CD4-positive, alpha-beta memory T cell (primary cell): ENCODE data around the gene ADAMTS19. TPM values are rescaled to one million over a fixed set of nuclear protein-coding genes. Genes with fewer than 3 reads are reported as not detected.
A peak's percentile ranks its signal among the peaks of the same experiment; 100 is the strongest.

Experiments used
- CTCF ChIA-PET: fragments of 350-600 bp; sonication (Branson Sonifier 250); formaldehyde crosslinking; loops from one replicate; lab custom pipeline; 2021; ENCODE audit warnings: inconsistent platforms; ENCODE audit not compliant: partially characterized antibody; lab: Charles Lee
- POLR2A ChIA-PET: fragments of 350-600 bp; sonication (Branson Sonifier 250); formaldehyde crosslinking; loops from one replicate; lab custom pipeline; 2021; ENCODE audit not compliant: partially characterized antibody; lab: Charles Lee
- DNase-seq, 5 donors: peaks; one replicate each; pipeline versions ENCODE4 v3.0.0 to v3.0.0-alpha.2; 2020 to 2022; ENCODE audit warnings: mixed read lengths in 1 of 5
- H3K27ac ChIP-seq: one replicate; pipeline ENCODE4 v1.7.0; 2013; ENCODE audit warnings: low read depth, low read length
- H3K27me3 ChIP-seq: 2 replicates; pipeline ENCODE4 v1.7.0; 2013; ENCODE audit warnings: mild to moderate bottlenecking, low read length, moderate library complexity; ENCODE audit not compliant: insufficient read depth
- H3K36me3 ChIP-seq: 2 replicates; pipeline ENCODE4 v1.7.0; 2013; ENCODE audit warnings: mild to moderate bottlenecking, low read length, moderate library complexity; ENCODE audit not compliant: insufficient read depth
- H3K4me1 ChIP-seq: 2 replicates; pipeline ENCODE4 v1.7.0; 2013; ENCODE audit warnings: mild to moderate bottlenecking, low read length, moderate library complexity; ENCODE audit not compliant: insufficient read depth
- H3K4me3 ChIP-seq, 2 donors: one replicate each; pipeline ENCODE4 v1.7.0; 2013; ENCODE audit warnings: low read length in 2 of 2, mild to moderate bottlenecking in 1 of 2
- H3K9me3 ChIP-seq, 2 donors: one replicate each; pipeline ENCODE4 v1.7.0; 2013; ENCODE audit warnings: low read length in 2 of 2, control low read depth in 1 of 2; ENCODE audit not compliant: control insufficient read depth in 1 of 2
- H3K27ac Mint-ChIP-seq, 7 donors: one replicate each; pipeline ENCODE4 v1.8.0; 2020 to 2021; ENCODE audit warnings: mixed read lengths in 7 of 7, mild to moderate bottlenecking in 6 of 7, inconsistent platforms in 3 of 7, moderate library complexity in 3 of 7
- H3K27me3 Mint-ChIP-seq, 2 donors: one replicate each; pipeline ENCODE4 v1.8.0; 2020 to 2021; ENCODE audit warnings: mixed read lengths in 2 of 2
- H3K36me3 Mint-ChIP-seq, 2 donors: one replicate each; pipeline ENCODE4 v1.8.0; 2020 to 2021; ENCODE audit warnings: mixed read lengths in 2 of 2, inconsistent platforms in 1 of 2, mild to moderate bottlenecking in 1 of 2
- H3K4me1 Mint-ChIP-seq, 4 donors: one replicate each; pipeline ENCODE4 v1.8.0; 2020 to 2021; ENCODE audit warnings: mixed read lengths in 4 of 4, mild to moderate bottlenecking in 1 of 4
- H3K4me3 Mint-ChIP-seq, 8 donors: one replicate each; pipeline ENCODE4 v1.8.0; 2020 to 2021; ENCODE audit warnings: mixed read lengths in 8 of 8, mild to moderate bottlenecking in 7 of 8, moderate library complexity in 6 of 8, inconsistent platforms in 3 of 8
- H3K9me3 Mint-ChIP-seq, 8 donors: one replicate each; pipeline ENCODE4 v1.8.0; 2020 to 2021; ENCODE audit warnings: mixed read lengths in 8 of 8, mild to moderate bottlenecking in 5 of 8, inconsistent platforms in 3 of 8, moderate library complexity in 1 of 8
- intact Hi-C: fragments of 100-400 bp; cut with micrococcal nuclease; formaldehyde crosslinking; loops from one replicate; pipeline ENCODE4 v1.15.1; 2023
- polyA plus RNA-seq, 2 donors: library from polyadenylated mRNA; unstranded; fragments of 300-500 nt; fragmentation: Illumina TruSeq; gene quantifications; one replicate each; pipeline ENCODE4 v1.2.3, GENCODE V29; 2021
- total RNA-seq, 2 experiments: library from RNA; stranded (reverse); gene quantifications; one replicate each; pipeline ENCODE4 v1.2.3, GENCODE V29; 2021

ADAMTS19 gene
- total and polyA plus RNA-seq, 4 experiments from 2014 or later, result not detected

DNA sequence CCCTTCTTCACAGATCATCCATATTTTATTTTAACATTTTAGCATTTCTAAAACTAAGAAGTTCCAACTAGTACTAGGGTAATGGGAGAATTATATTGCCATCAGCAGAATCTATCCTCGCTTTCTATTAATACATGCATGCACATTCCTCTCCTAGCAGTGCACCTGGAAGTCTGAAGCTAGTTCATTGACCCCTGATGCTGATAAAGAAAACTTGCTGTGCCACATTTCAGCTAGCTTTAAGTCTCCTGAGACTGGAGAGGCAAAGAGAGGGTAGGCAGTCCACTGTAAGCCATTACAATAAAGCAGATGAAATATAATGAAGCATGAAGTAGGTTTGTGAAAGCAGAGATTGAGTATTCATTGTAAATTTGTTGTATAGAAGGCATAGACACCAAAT lies 303.6 kb downstream of the ADAMTS19 start:
- H3K9me3 Mint-ChIP-seq, result no peaks in the 10 kb centered on the region
- no peaks in the 10 kb centered on the region for H3K4me1 ChIP-seq
- H3K27me3 Mint-ChIP-seq, result peaks cover 0 to 2% of the 10 kb centered on the region in 2 donors
- ChIA-PET CTCF (interaction anchor here (0.9 to 1.2 kb wide), 2 partner anchors 8 to 11 kb away, joined by 3 to 4 read pairs; no protein-coding TSS in a partner anchor), POLR2A (no interaction called here)
- no peak overlapping the region for H3K4me3 ChIP-seq
- intact Hi-C loops, result no loop called here
- no peaks in the 10 kb centered on the region for H3K9me3 ChIP-seq
- no peaks in the 10 kb centered on the region for H3K36me3 ChIP-seq
- H3K4me1 Mint-ChIP-seq, result peaks cover 0 to 2% (median 0%) of the 10 kb centered on the region in 4 donors
- H3K4me3 Mint-ChIP-seq, result no peak overlapping the region
- H3K27ac ChIP-seq, result no peak overlapping the region
- no peak for DNase-seq
- no peaks in the 10 kb centered on the region for H3K36me3 Mint-ChIP-seq
- H3K27ac Mint-ChIP-seq, result no peak overlapping the region
- no peaks in the 10 kb centered on the region for H3K27me3 ChIP-seq

DNA sequence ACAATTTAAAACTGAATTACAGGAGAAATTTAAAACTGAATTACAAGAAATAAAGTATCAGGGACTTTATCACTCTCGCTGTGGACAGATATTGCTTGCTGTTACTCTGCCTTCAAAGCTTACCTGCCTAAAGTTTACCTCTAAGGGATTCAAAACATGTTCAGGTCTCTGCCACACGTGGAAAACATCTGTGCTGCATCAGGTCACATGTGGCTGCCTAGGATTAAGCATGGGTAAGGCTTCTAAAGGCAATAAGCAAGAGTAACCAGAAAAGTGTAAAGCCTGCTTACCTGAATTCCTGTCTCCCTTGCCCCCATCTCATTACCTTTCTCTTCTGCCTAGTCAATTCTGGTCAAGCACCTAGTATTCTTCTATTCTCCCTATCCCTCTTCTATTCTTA lies 306.7 kb downstream of the ADAMTS19 start:
- H3K27me3 Mint-ChIP-seq, result peaks cover 0 to 2% of the 10 kb centered on the region in 2 donors
- H3K4me3 Mint-ChIP-seq, result no peak overlapping the region
- intact Hi-C loops, result no loop called here
- Histone ChIP-seq H3K9me3 (no peaks in the 10 kb centered on the region), H3K4me1 (peaks cover 4% of the 10 kb centered on the region), H3K27ac (no peak overlapping the region), H3K27me3 (no peaks in the 10 kb centered on the region), H3K36me3 (no peaks in the 10 kb centered on the region), H3K4me3 (no peak overlapping the region)
- peaks cover 0 to 2% (median 0%) of the 10 kb centered on the region in 8 donors for H3K9me3 Mint-ChIP-seq
- H3K27ac Mint-ChIP-seq, result no peak overlapping the region
- H3K36me3 Mint-ChIP-seq, result no peaks in the 10 kb centered on the region
- H3K4me1 Mint-ChIP-seq, result peaks cover 0 to 2% (median 0%) of the 10 kb centered on the region in 4 donors
- DNase-seq, result no peak
- CTCF ChIA-PET, result interaction anchor here (1.9 to 4.1 kb wide), 2 partner anchors 8 to 860 kb away, joined by 5 to 28 read pairs; no protein-coding TSS in a partner anchor
- POLR2A ChIA-PET, result no interaction called here

DNA sequence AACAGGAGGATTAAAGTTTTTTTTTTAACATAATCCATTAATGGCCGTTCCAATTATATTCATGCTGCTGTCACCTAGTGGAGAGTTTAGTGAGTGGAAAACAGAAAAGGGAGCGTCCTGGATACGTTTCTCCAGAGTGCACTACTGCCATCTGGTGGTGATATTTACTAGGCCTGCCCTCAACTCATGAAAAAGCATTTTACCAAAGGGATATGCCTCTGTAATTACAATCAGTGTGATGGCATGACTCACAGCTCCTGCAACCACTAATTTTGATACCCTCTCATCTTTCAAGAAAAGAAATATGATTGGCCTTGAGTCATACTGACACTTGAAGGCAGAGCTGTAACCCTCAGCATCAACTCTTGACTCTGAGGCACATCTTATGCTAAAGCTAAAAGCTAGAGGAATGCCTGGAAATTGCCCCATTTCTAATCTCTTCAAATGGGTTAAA lies 307.9 kb downstream of the ADAMTS19 start:
- ChIA-PET POLR2A (no interaction called here), CTCF (interaction anchor here (0.8 to 4.1 kb wide), 12 partner anchors 9 to 1638 kb away, joined by 3 to 28 read pairs (median 4); no protein-coding TSS in a partner anchor)
- intact Hi-C loops, result loop anchor here (1.0 kb wide), 2 partner anchors 104 to 863 kb away; no protein-coding TSS in a partner anchor
- Mint-ChIP-seq H3K4me3 (no peak overlapping the region), H3K36me3 (no peaks in the 10 kb centered on the region), H3K27me3 (peaks cover 0 to 2% of the 10 kb centered on the region in 2 donors), H3K4me1 (peaks cover 0 to 2% (median 0%) of the 10 kb centered on the region in 4 donors), H3K27ac (no peak overlapping the region), H3K9me3 (peaks cover 0 to 2% (median 0%) of the 10 kb centered on the region in 8 donors)
- Histone ChIP-seq H3K9me3 (no peaks in the 10 kb centered on the region), H3K4me1 (peaks cover 4% of the 10 kb centered on the region), H3K4me3 (no peak overlapping the region), H3K27ac (no peak overlapping the region), H3K27me3 (no peaks in the 10 kb centered on the region), H3K36me3 (no peaks in the 10 kb centered on the region)
- peak; percentile 50 to 64 (median 57) for DNase-seq

DNA sequence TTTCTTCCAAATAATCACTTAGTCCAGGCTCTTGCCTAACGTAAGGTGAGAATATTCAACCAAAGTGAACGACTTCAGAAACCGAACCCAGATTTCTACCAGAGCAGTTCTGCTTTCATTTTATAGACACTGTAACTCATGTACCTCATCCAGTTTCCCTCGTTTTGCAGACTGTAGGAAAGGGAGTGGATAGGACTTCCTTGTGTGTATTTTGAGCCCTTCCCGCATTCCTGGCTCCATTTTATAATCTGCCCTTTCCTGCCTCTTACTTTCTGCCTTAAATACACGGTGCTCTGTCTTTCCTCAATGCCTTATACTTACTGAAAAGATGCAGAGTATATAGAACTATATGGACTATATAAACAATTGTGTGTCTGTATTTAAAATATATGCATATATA lies 308.6 kb downstream of the ADAMTS19 start:
- ChIA-PET POLR2A (no interaction called here), CTCF (interaction anchor here (0.8 to 4.1 kb wide), 13 partner anchors 8 to 1637 kb away, joined by 3 to 28 read pairs (median 4); no protein-coding TSS in a partner anchor)
- no peaks in the 10 kb centered on the region for H3K9me3 ChIP-seq
- Mint-ChIP-seq H3K4me1 (peaks cover 0 to 2% (median 0%) of the 10 kb centered on the region in 4 donors), H3K4me3 (no peak overlapping the region), H3K27ac (no peak overlapping the region), H3K9me3 (peaks cover 0 to 2% (median 0%) of the 10 kb centered on the region in 8 donors), H3K36me3 (no peaks in the 10 kb centered on the region), H3K27me3 (peaks cover 0 to 2% of the 10 kb centered on the region in 2 donors)
- H3K27ac ChIP-seq, result no peak overlapping the region
- peaks cover 4% of the 10 kb centered on the region for H3K4me1 ChIP-seq
- DNase-seq, result no peak
- no peaks in the 10 kb centered on the region for H3K27me3 ChIP-seq
- intact Hi-C loops, result loop anchor here (1.0 kb wide), 2 partner anchors 104 to 863 kb away; no protein-coding TSS in a partner anchor
- no peaks in the 10 kb centered on the region for H3K36me3 ChIP-seq
- no peak overlapping the region for H3K4me3 ChIP-seq

DNA sequence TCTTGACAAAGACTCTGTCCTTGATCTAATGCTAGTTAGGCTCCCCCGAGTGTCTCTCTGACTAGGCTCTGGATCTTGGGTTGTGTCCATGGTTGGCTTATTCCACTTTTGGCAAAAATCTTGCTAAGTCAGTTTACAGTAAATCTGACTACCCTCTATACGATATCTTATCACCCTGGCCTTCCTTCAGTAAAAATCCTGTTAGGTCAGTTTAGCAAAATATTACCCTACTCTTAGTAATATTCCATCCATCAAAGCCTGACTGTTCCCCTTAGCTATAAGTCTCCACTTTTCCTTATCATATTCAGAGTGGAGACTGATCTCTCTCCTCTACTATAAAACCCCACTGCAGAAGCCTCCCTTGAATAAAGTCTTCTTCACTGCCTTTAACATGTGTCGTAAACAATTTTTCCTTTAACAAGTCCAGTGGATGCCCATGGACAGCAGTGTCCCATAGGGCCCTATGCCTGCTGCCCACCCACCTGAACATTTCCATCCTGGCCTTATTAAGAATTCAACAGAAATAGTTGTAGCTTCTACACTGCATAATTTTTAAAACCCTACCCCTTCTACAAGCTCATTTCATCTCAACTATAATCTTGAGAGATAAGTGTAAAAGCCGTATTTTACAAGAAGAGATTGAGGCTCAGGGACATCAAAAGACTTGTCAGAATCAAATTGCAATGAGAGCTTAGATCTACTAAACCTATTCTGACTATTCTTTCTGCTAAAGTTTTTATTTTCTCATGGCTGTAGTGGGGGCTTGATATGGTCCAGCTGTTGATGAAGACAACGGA lies 310.1 kb downstream of the ADAMTS19 start:
- no peaks in the 10 kb centered on the region for H3K27me3 ChIP-seq
- POLR2A ChIA-PET, result no interaction called here
- CTCF ChIA-PET, result interaction anchor here (0.8 to 3.3 kb wide), 19 partner anchors 7 to 1558 kb away, joined by 3 to 20 read pairs (median 5); no protein-coding TSS in a partner anchor
- no peaks in the 10 kb centered on the region for H3K9me3 ChIP-seq
- no peak overlapping the region for H3K27ac Mint-ChIP-seq
- H3K9me3 Mint-ChIP-seq, result peaks cover 0 to 2% (median 0%) of the 10 kb centered on the region in 8 donors
- no peaks in the 10 kb centered on the region for H3K36me3 ChIP-seq
- peaks cover 0 to 2% (median 0%) of the 10 kb centered on the region in 4 donors for H3K4me1 Mint-ChIP-seq
- H3K4me1 ChIP-seq, result peaks cover 4% of the 10 kb centered on the region
- no peak for DNase-seq
- H3K27ac ChIP-seq, result no peak overlapping the region
- H3K4me3 ChIP-seq, result no peak overlapping the region
- intact Hi-C loops, result no loop called here
- H3K36me3 Mint-ChIP-seq, result no peaks in the 10 kb centered on the region
- H3K4me3 Mint-ChIP-seq, result no peak overlapping the region
- H3K27me3 Mint-ChIP-seq, result peaks cover 0 to 2% of the 10 kb centered on the region in 2 donors

DNA sequence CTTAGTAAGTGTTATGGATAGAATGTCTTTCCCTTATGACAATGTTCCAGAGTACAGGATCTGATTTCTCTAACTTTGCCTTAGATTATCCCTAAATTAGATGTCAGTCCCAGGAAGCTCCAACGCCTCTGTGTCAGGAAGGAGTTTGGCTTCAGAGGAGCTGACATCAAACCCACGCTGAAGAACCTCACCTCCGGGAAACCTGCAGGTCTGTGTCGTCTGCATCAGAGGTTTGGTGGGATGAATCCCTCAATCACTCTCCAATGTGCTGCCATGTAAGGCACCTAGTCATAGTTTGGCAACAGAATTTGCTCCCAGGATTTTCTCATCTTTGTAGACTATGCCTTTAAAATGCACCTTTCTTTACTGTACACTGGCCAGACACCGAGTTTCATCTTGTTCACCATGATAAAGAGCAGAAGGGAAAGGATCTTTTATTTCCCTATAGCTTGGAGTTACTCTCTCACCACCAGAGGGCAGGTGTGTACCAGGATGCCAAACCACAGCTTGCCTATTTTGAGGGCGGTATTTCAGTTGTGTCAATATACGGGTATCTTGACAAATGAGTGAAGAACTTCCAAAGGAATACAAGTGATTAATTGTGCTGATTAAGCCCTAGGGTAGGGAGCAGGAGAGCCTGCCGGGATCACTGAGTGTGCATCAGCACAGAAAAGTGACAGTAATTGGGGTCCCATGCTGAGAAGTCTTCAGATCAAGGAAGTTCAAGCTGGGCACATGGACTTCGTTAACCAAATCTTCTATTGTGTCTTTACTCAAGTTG lies 311.1 kb downstream of the ADAMTS19 start:
- peak; percentile 40 to 45 (median 41) for DNase-seq
- POLR2A ChIA-PET, result no interaction called here
- Histone ChIP-seq H3K9me3 (no peaks in the 10 kb centered on the region), H3K27me3 (no peaks in the 10 kb centered on the region), H3K27ac (no peak overlapping the region), H3K4me3 (no peak overlapping the region), H3K36me3 (no peaks in the 10 kb centered on the region), H3K4me1 (peaks cover 4% of the 10 kb centered on the region)
- peaks cover 0 to 2% (median 0%) of the 10 kb centered on the region in 8 donors for H3K9me3 Mint-ChIP-seq
- CTCF ChIA-PET, result interaction anchor here (0.7 to 3.3 kb wide), 28 partner anchors 8 to 1559 kb away, joined by 3 to 20 read pairs (median 4); no protein-coding TSS in a partner anchor
- no peaks in the 10 kb centered on the region for H3K36me3 Mint-ChIP-seq
- peak overlapping the region in 1 of 8 donors; percentile 6 for H3K4me3 Mint-ChIP-seq
- H3K4me1 Mint-ChIP-seq, result peaks cover 0 to 2% (median 0%) of the 10 kb centered on the region in 4 donors
- H3K27me3 Mint-ChIP-seq, result peaks cover 0 to 2% of the 10 kb centered on the region in 2 donors
- H3K27ac Mint-ChIP-seq, result no peak overlapping the region
- intact Hi-C loops, result loop anchor here (1.0 kb wide), 1 partner anchor 81 kb away; no protein-coding TSS in a partner anchor
